ENCODE results near the gene FHOD3. TPM values are rescaled to one million over a fixed set of nuclear protein-coding genes. Genes with fewer than 3 reads are reported as not detected.
A peak's percentile ranks its signal among the peaks of the same experiment; 100 is the strongest.

FHOD3 gene
- total and polyA plus RNA-seq, 9 of the 15 experiments (the other 6 are each of a cell fraction or from before 2014, with no cell fraction given) = 0.11 TPM; not detected in 8

DNA sequence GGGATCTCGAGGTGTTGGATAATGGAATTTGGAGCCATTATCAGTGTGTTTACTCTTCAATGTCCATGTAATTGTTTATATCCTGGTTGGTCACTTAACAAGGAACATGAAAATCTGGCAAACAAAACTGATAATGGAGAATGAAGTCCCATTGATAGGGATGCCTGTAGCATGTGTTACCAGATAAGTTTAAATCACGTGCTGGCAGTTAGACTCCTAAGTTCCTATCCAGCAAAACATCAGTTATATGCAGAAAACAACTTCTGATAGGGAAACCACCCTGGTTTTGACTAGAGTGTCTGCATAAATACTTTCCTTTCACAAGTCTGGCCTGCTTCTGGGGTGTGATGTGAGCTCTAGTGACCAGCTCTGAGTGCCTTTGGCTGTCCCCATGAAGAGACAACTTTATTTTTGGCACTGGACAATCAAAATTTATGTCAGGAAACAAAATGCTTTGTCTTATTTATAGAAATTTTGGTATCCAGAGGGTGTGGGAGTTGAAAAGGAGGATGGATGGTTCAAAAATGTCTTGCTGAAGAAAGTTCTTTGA is 82.0 kb downstream of the FHOD3 start (continued):
- TF ChIP-seq, protein P1, sequence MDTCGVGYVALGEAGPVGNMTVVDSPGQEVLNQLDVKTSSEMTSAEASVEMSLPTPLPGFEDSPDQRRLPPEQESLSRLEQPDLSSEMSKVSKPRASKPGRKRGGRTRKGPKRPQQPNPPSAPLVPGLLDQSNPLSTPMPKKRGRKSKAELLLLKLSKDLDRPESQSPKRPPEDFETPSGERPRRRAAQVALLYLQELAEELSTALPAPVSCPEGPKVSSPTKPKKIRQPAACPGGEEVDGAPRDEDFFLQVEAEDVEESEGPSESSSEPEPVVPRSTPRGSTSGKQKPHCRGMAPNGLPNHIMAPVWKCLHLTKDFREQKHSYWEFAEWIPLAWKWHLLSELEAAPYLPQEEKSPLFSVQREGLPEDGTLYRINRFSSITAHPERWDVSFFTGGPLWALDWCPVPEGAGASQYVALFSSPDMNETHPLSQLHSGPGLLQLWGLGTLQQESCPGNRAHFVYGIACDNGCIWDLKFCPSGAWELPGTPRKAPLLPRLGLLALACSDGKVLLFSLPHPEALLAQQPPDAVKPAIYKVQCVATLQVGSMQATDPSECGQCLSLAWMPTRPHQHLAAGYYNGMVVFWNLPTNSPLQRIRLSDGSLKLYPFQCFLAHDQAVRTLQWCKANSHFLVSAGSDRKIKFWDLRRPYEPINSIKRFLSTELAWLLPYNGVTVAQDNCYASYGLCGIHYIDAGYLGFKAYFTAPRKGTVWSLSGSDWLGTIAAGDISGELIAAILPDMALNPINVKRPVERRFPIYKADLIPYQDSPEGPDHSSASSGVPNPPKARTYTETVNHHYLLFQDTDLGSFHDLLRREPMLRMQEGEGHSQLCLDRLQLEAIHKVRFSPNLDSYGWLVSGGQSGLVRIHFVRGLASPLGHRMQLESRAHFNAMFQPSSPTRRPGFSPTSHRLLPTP (IDR thresholded peaks at IDR 0.05; ENCODE audit: borderline replicate concordance, extremely low read depth, insufficient read length) = no peak
- TF ChIP-seq POLR2AphosphoS2 (IDR thresholded peaks at IDR 0.05; ENCODE audit: low read length) (no peak), ZKSCAN3 (CRISPR knock-in tag; IDR thresholded peaks at IDR 0.05) (no peak), KLF10 (CRISPR knock-in tag; IDR thresholded peaks at IDR 0.05) (no peak), ZNF12 (CRISPR knock-in tag; IDR thresholded peaks at IDR 0.05) (no peak), TGIF2 (CRISPR knock-in tag; IDR thresholded peaks at IDR 0.05) (no peak), STAT5B (CRISPR knock-in tag; IDR thresholded peaks at IDR 0.05) (no peak)

DNA sequence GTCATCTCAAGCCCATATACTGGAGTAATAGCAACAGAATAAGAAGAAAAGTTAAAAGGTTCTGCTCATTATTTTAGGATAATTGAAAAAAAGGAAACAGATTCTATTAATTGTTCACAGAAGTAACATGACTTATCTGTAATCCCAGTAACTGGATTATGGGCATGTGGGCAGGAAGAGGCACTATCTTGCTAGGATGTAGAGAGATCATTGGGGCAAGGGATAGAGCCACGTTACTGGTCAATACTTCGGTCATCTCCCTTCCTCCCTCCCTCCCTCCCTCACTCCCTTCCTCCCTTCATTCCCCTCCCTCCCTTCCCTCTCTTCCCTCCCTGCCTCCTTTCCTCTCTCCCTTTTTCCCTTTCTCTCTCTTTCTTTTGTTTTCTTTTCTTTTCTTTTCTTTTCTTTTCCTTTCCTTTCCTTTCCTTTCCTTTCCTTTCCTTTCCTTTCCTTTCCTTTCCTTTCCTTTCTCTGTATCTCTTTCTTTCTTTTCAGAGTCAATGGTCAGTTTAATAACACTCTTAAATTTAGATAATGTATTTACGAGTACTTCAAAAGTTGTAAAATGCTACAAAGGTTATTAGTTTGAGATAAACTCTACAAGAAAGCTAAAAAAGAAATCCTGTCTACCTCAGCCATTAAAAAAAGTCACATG is 82.8 kb downstream of the FHOD3 start:
- intact Hi-C loops (cut with micrococcal nuclease) (no loop called here), in situ Hi-C loops (cut with MboI) (no loop called here)
- no peak overlapping the region for H3K4me3 ChIP-seq
- H3K27me3 ChIP-seq (ENCODE audit: control insufficient read depth in 2 of 2, insufficient read depth in 2 of 2, low read length in 2 of 2) = peaks cover 0 to 21% of the 10 kb centered on the region in 2 experiments; a peak in 2 of 5 replicates
- H4K20me1 ChIP-seq (replicated peaks; ENCODE audit: control insufficient read depth, insufficient read depth, low read length) = no peaks in the 10 kb centered on the region
- H3K9me3 ChIP-seq (replicated peaks; ENCODE audit: control insufficient read depth, insufficient read depth, low read depth, low read length) = no peaks in the 10 kb centered on the region
- no peaks in the 10 kb centered on the region for H3K4me1 ChIP-seq (replicated peaks in 1 of 2; ENCODE audit: control insufficient read depth in 2 of 2, insufficient read depth in 2 of 2, low read length in 2 of 2)
- BruUV-seq (replicated peaks) = no TSS peak
- no peak overlapping the region for H3K9ac ChIP-seq (ENCODE audit: insufficient read depth in 1 of 2, low read depth in 2 of 2, low read length in 2 of 2)
- H3K36me3 ChIP-seq (ENCODE audit: control insufficient read depth, insufficient read depth, low read length) = no peaks in the 10 kb centered on the region
- ATAC-seq = no peak
- CTCF ChIA-PET (ENCODE audit: low intra/inter-chr PET ratio) = no interaction called here
- H3K27ac ChIP-seq (ENCODE audit: extremely low read depth, low read depth, low read length) = no peak overlapping the region
- H3K9me1 ChIP-seq (ENCODE audit: control insufficient read depth, insufficient read depth, low read length) = no peaks in the 10 kb centered on the region
- no peak overlapping the region for H2AFZ ChIP-seq (ENCODE audit: low read depth, low read length)
- FAIRE-seq = no peak
- no peak for DNase-seq (ENCODE audit: extremely low read depth in 1 of 4, low spot score in 3 of 4)
- POLR2A ChIA-PET = no interaction called here
- no peak overlapping the region for H3K4me2 ChIP-seq (ENCODE audit: insufficient read depth, low read length)
- H3K79me2 ChIP-seq (ENCODE audit: control insufficient read depth, insufficient read depth, low read length) = no peaks in the 10 kb centered on the region
- WGBS (ENCODE audit: insufficient coverage, low coverage, missing lambda C conversion rate) = 0% methylated on average over 2 of the region's 3 CpGs
- TF ChIP-seq, protein P2, sequence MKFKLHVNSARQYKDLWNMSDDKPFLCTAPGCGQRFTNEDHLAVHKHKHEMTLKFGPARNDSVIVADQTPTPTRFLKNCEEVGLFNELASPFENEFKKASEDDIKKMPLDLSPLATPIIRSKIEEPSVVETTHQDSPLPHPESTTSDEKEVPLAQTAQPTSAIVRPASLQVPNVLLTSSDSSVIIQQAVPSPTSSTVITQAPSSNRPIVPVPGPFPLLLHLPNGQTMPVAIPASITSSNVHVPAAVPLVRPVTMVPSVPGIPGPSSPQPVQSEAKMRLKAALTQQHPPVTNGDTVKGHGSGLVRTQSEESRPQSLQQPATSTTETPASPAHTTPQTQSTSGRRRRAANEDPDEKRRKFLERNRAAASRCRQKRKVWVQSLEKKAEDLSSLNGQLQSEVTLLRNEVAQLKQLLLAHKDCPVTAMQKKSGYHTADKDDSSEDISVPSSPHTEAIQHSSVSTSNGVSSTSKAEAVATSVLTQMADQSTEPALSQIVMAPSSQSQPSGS (CRISPR knock-in tag; IDR thresholded peaks at IDR 0.05) = no peak
- TF ChIP-seq HNRNPK (IDR thresholded peaks at IDR 0.05; ENCODE audit: low read depth, low read length, poor library complexity, severe bottlenecking) (peak; percentile 74), CCNT2 (IDR thresholded peaks at IDR 0.05; ENCODE audit: borderline replicate concordance, extremely low read depth, insufficient read length, low read depth, low read length) (no peak), ZNF699 (CRISPR knock-in tag; IDR thresholded peaks at IDR 0.05; ENCODE audit: insufficient replicate concordance) (no peak), ZNF124 (CRISPR knock-in tag; IDR thresholded peaks at IDR 0.05) (no peak), CREB1 (IDR thresholded peaks at IDR 0.05) (no peak), CREB1 (CRISPR knock-in tag; IDR thresholded peaks at IDR 0.05) (no peak), PTRF (tag; IDR thresholded peaks at IDR 0.05) (no peak)
- TF ChIP-seq, protein P3, sequence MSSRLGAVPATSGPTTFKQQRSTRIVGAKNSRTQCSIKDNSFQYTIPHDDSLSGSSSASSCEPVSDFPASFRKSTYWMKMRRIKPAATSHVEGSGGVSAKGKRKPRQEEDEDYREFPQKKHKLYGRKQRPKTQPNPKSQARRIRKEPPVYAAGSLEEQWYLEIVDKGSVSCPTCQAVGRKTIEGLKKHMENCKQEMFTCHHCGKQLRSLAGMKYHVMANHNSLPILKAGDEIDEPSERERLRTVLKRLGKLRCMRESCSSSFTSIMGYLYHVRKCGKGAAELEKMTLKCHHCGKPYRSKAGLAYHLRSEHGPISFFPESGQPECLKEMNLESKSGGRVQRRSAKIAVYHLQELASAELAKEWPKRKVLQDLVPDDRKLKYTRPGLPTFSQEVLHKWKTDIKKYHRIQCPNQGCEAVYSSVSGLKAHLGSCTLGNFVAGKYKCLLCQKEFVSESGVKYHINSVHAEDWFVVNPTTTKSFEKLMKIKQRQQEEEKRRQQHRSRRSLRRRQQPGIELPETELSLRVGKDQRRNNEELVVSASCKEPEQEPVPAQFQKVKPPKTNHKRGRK (tag; IDR thresholded peaks at IDR 0.05) = 0 out of 2 replicates have a peak, but pooled peaks have one; percentile 50

Measured in K562 (cell line).